NT2/D1 (cell line): ENCODE measurements around the gene MEDAG.

Source experiments
- SUZ12 ChIP-seq: IDR thresholded peaks from 2 replicates; pipeline ENCODE4 v1.6.1; 2011; ENCODE audit not compliant: insufficient read length, insufficient read depth; ENCODE audit errors: extremely low read depth
- YY1 ChIP-seq: IDR thresholded peaks from 2 replicates; pipeline ENCODE4 v1.6.1; 2011; ENCODE audit not compliant: insufficient read length, insufficient read depth
- ZNF274 ChIP-seq: IDR thresholded peaks from 2 replicates; pipeline ENCODE4 v1.6.1; 2011; ENCODE audit warnings: mild to moderate bottlenecking, low read depth, low read length

- TF ChIP-seq ZNF274 (no peak), YY1 (no peak), SUZ12 (no peak)
Observed at GRCh38 chr13:30972888-30973377, 66.9 kb downstream of the MEDAG start.
